Bronchial epithelial cell (primary cell): ENCODE data around the gene SCGB1D1. TPM values are rescaled to one million over a fixed set of nuclear protein-coding genes. Genes with fewer than 3 reads are reported as not detected.

ENCODE experiments used
- DNase-seq: peaks from one replicate; pipeline ENCODE4 v3.0.0-alpha.2; 2010; ENCODE audit warnings: low read depth
- FAIRE-seq: peaks from 2 replicates; lab custom pipeline; 2011; peaks lifted over from hg19 to GRCh38; lab: Jason Lieb, UNC
- H3K27me3 ChIP-seq: 2 replicates; pipeline ENCODE4 v1.5.1; 2011; ENCODE audit warnings: low read length; ENCODE audit not compliant: control insufficient read depth, insufficient read depth
- H3K36me3 ChIP-seq: 2 replicates; pipeline ENCODE4 v1.5.1; 2011; ENCODE audit warnings: low read length; ENCODE audit not compliant: control insufficient read depth, insufficient read depth
- H3K4me3 ChIP-seq: 2 replicates; pipeline ENCODE4 v1.5.1; 2011; ENCODE audit warnings: mild to moderate bottlenecking, low read depth, low read length, control low read depth
- CTCF ChIP-seq: IDR thresholded peaks from 2 replicates; pipeline ENCODE4 v1.5.1; 2011; ENCODE audit warnings: mild to moderate bottlenecking, moderate library complexity, low read length, control low read depth, inconsistent platforms; ENCODE audit not compliant: insufficient read depth, severe bottlenecking
- total RNA-seq: library from RNA; depleted of rRNA; stranded (reverse); fragments of >200 nt; gene quantifications from 2 replicates; pipeline ENCODE4 v1.2.1, GENCODE V29; 2014

Gene SCGB1D1
- total RNA-seq, 1 donor from 2014 or later: not detected

GRCh38 chr11:62238151-62238550 lies 48.1 kb downstream of the SCGB1D1 start:
- TF ChIP-seq CTCF: no peak
- no peak overlapping the region for H3K4me3 ChIP-seq
- DNase-seq: no peak
- no peaks in the 10 kb centered on the region for H3K36me3 ChIP-seq
- H3K27me3 ChIP-seq: no peaks in the 10 kb centered on the region
- FAIRE-seq: no peak

- FAIRE-seq (no peak), DNase-seq (no peak)
- TF ChIP-seq CTCF: no peak
- Histone ChIP-seq H3K27me3 (no peaks in the 10 kb centered on the region), H3K4me3 (no peak overlapping the region), H3K36me3 (no peaks in the 10 kb centered on the region)
Observed at GRCh38 chr11:62241095-62241494, 51.1 kb downstream of the SCGB1D1 start.

GRCh38 chr11:62242021-62242420 lies 52.0 kb downstream of the SCGB1D1 start, which contains the start of gene SCGB1D2:
Gene SCGB1D2, plus strand, starts transcription at chr11:62242239. Its CDS starts 69 bp downstream, at chr11:62242308.
- Histone ChIP-seq H3K4me3 (no peak within 1 kb of the TSS), H3K36me3 (no peaks in the 10 kb centered on the region), H3K27me3 (no peaks in the 10 kb centered on the region)
- FAIRE-seq (no peak), DNase-seq (peak; percentile 44)
- TF ChIP-seq CTCF: no peak

Other genes starting within 250 kb of the SCGB1D1 start
- 3.7 and 5.2 TPM in 2 replicates for gene BEST1, start 239.9 kb upstream of the SCGB1D1 start, total RNA-seq
- 1,010 and 1,591 TPM in 2 replicates for gene FTH1, start 222.6 kb upstream of the SCGB1D1 start, total RNA-seq
- gene INCENP, start 66.2 kb upstream of the SCGB1D1 start, total RNA-seq: 3.4 and 5.8 TPM in 2 replicates
- not detected in 2 replicates for gene SCGB2A1, start 18.5 kb downstream of the SCGB1D1 start, total RNA-seq
- gene SCGB1D2, start 52.0 kb downstream of the SCGB1D1 start, total RNA-seq: not detected in 2 replicates
- gene SCGB2A2, start 79.9 kb downstream of the SCGB1D1 start, total RNA-seq: not detected in 2 replicates
- gene SCGB1D4, start 108.9 kb downstream of the SCGB1D1 start, total RNA-seq: not detected in 2 replicates
- gene ASRGL1, start 147.2 kb downstream of the SCGB1D1 start, total RNA-seq: 0.13 and 0.53 TPM in 2 replicates
- gene SCGB1A1, start 228.8 kb downstream of the SCGB1D1 start, total RNA-seq: not detected in 2 replicates